Mucosa of gallbladder (tissue), 1 donor: Measurements from ENCODE around the gene HYCC1. TPM values are rescaled to one million over a fixed set of nuclear protein-coding genes. Genes with fewer than 3 reads are reported as not detected.
"Not testable (repeated sequence)": the region's sequence is repeated elsewhere in the genome, so short reads cannot be mapped to it uniquely, and the experiment has no call there.

Source experiments
- DNase-seq: peaks from one replicate; pipeline ENCODE4 v3.0.0-alpha.2; 2020; ENCODE audit warnings: low spot score
- total RNA-seq: library from RNA; stranded (reverse); gene quantifications from one replicate; pipeline ENCODE4 v1.2.1, GENCODE V29; 2021
- donor health status: DM: no; HTN: no; CAD: no.

Gene HYCC1
- total RNA-seq = 20.5 TPM

DNA sequence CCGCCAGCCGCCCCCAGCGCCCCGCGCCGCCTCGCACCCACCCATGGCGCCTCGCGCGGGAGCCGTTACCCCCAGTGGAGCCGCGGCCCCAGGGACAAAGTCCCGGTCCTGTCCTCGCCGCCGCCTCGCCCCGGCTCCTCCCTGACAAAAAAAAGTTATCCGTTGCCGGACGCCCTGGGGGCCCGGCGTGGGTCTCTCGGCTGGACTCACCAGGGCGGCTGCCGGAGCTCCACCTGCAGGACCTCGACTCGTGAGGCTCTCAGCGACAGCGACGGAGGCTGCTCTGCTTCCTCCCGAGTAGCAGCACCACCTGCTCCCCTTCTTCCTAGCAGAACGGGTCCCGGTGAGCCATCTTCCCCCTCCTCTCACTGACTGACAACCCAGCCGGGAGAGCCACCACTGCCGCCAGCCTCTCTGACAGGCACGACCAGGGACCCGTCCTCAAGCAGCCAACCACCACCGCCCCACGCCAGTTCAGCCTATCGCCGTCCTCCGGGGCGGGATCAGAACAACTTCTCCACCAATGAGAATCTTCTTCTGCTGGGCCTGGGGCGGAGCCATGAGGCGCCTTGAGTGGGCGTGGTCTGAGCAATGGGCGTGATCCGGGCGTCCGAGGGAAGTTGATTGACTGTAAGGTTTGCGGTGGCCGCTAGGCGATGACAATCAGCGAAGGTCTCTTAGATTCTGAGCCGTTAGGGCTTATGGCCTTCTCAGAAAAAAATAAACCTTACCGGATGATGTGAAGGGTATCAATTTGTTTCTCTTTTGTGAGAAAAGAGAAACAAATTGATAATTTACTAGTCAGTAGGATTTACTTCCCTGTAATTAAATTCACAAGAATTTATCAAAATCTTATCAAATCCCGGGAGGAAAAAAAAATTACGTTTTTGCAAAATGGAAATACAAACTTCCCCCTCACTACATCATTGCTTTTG, at the start of gene HYCC1:
Gene HYCC1 (minus strand): TSS at position 416 of the 935 bp plus-strand sequence. CDS start 23,019 bp downstream, outside the sequence.
- DNase-seq = peak; percentile 99

DNA sequence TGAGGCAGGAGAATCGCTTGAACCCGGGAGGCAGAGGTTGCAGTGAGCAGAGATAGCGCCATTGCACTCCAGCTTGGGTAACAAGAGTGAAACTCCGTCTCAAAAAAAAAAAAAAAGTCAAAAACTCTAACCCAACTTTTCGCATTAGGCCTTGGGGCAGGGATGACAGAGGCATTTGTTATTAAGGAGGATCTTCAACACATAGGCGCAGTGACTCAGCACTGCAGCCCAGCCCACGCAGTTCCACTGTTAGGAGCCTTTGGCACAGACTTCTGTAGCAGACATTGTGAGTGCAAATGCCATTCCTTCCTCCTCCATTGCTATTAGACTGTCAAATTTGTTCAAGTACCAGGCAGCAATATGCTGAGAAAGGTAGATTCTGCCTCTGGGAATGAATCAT, 48.5 kb upstream of the HYCC1 start:
- DNase-seq = no peak

DNA sequence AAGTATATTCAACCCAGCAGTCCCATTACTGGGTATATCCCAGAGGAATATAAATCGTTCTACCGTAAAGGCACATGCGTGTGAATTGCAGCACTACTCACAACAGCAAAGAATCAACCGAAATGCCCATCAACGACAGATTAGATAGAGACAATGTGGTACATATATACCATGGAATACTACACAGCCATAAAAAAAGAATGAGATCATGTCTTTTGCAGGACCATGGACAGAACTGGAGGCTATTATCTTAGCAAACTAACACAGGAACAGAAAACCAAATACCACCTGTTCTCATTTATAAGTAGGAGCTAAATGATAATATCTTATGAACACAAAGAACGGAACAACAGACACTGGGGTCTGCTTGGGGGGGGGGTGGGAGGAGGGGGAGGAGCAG, 47.4 kb upstream of the HYCC1 start:
- no peak for DNase-seq

DNA sequence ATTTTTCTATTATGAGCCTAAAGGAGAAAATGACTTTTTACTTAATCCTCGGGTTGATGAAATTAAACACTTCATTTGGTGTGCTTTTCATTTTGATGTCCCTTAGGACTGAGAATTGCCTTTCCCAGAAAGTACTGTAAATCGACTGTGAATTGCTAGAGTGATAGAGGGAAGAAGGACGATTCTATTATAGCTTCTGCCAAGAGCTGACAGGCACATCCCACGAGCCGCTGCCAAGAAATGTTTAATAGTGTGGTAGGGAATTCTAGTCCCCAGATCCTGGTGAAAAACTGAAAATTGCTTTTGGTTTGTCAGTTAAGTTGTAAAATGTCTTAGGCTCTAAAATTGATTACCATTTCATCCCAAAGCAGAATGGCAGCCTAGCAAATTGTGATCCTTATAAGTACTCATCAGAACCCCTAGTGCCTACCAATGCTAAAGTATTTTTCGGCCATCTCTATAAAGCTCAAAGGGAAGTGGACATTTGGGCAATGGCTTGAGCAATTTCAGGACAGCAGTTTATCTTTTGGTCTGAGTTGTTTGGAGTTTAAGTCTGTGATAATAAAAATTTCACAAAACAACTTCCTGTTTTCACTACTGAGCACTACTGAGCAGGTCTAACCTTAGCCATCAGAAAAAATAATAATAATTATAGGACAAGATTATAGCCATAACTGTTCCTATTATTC, 44.6 kb upstream of the HYCC1 start:
- no peak for DNase-seq

- DNase-seq = peak; percentile 63
These were observed 41.8 kb upstream of the HYCC1 start for GRCh38 chr7:23055582-23056178.

DNA sequence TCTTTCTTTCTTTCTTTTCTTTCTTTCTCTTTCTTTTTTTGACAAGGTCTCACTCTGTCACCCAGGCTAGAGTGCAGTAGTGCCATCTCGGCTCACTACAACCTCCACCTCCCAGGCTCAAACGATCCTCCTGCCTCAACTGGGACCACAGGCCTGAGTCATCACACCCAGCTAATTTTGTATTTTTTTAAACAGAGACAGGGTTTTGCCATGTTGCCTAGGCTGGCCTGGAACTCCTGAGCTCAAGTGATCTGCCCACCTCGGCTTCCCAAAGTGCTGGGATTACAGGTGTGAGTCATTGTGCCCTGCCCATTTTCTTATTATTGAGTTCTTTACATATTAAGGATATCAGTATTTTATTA, 37.2 kb upstream of the HYCC1 start:
- DNase-seq = not testable (repeated sequence)

GRCh38 chr7:23046336-23046735, 32.4 kb upstream of the HYCC1 start:
- not testable (repeated sequence) for DNase-seq

DNA sequence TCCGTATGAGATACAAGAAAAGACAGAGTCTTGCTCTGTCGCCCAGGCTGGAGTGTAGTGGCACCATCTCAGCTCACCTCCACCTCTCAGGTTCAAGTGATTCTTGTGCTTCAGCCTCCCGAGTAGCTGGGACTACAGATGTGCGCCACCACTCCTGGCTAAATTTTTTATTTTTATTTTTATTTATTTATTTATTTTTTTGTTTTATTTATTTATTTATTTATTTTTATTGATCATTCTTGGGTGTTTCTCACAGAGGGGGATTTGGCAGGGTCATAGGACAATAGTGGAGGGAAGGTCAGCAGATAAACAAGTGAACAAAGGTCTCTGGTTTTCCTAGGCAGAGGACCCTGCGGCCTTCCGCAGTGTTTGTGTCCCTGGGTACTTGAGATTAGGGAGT, 31.2 kb upstream of the HYCC1 start:
- DNase-seq = not testable (repeated sequence)

DNA sequence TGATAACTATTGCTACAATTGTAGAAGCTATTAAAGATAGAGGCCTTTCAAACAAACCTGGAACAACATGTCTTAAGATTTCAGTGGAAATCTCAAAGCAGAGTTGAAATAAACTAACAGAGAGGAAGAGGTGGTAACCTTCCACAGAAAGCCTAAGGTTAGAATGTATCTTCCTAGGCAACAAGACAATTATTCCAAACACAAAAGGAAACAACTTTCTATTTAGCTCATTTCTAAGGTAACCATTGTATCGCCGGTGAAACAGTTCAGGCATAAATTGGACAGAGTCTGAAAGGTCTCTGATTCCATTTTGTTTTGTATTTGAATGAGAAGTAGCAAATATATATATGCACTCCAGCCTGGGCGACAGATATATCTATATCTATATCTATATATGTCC, 30.7 kb upstream of the HYCC1 start:
- no peak for DNase-seq

GRCh38 chr7:23043441-23043840, 29.5 kb upstream of the HYCC1 start:
- DNase-seq = no peak

DNA sequence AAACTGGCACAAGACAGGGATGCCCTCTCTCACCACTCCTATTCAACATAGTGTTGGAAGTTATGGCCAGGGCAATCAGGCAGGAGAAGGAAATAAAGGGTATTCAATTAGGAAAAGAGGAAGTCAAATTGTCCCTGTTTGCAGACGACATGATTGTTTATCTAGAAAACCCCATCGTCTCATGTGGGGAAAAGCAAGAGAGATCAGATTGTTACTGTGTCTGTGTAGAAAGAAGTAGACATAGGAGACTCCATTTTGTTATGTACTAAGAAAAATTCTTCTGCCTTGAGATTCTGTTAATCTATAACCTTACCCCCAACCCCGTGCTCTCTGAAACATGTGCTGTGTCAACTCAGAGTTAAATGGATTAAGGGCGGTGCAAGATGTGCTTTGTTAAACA, 25.7 kb upstream of the HYCC1 start:
- DNase-seq = not testable (repeated sequence)

- DNase-seq = not testable (repeated sequence)
These were observed 21.8 kb upstream of the HYCC1 start for GRCh38 chr7:23035542-23036371.

DNA sequence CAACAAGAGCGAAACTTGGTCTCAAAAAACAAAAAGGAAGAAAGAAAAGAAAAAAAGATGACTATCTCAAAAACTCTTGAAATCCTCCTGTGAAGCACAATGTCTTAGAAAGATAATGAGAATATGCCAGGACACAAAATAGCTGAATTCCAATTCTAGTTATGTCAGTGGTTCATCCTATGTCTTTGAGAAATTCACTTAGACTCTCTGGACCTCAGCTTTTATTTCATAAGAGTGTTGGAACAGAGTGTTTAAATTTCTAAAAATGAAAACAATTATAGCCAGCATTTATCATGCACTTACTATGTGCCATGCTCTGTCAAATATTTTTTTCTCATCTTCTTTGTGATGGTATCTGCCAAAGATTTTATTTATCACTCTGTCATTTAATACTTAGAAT, 13.3 kb upstream of the HYCC1 start:
- no peak for DNase-seq

- no peak for DNase-seq
These were observed 12.2 kb upstream of the HYCC1 start for GRCh38 chr7:23026164-23026563.

DNA sequence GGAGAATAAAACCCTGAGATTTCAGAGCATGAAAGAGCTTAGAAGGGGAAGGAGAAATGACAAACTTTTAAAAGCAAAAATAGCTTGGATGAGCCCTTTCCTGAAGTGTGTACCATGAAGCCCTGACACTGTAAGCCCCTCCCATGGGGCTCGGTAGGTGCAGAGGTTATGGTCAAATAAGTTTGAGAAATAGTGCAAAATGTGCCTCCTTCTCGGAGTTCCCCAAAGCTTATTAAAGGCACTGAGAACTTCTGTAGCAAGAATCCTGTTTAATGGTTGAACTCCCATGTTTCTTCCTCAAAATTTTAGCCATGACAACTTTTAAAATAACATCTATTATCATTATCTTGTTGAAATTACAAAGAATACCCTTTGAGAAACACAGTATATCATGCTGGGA, 10.5 kb upstream of the HYCC1 start:
- no peak for DNase-seq

GRCh38 chr7:23022851-23023250, 8.9 kb upstream of the HYCC1 start:
- no peak for DNase-seq

GRCh38 chr7:23022258-23022769, 8.4 kb upstream of the HYCC1 start:
- no peak for DNase-seq

GRCh38 chr7:23021596-23021995, 7.7 kb upstream of the HYCC1 start:
- no peak for DNase-seq

- DNase-seq = no peak
These were observed 6.9 kb upstream of the HYCC1 start for GRCh38 chr7:23020742-23021401.

DNA sequence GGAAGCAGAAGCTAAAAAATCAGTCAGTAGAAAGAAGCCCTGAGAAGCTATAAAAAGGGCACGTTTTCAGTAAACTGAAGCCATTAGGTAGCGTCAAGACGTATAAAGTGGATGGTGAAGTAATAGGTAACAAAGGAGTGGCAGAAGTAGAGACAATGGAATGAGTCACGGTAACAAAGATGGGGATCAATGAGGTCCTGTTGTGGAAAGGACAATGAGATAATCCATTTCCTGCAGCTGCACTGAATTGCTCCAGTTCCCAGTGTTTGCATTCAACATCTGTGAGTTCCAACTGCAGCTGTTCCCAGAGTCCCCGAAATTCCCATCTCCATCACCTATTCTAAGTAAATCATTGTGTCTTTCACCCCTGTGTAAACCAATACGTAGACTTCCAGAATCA, 4.8 kb upstream of the HYCC1 start:
- no peak for DNase-seq

DNA sequence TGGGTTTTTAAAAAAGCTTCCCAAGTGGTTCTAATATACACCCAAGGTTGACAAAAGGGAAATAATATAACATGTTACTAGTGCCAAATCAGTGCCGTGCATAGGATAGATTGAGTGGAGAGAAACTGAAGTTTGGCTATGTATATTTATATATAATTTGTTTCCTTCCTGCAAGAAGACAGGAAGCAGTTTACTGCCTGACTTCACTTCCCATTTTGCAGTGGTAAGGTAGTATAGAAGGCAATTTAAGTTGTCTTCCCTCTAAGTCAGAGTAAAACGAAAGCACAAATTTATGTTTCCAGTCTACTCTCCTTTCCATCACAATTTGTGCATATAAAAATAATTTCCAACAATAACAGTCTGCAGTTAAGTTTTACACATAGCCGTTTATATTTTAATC, 3.4 kb upstream of the HYCC1 start:
- no peak for DNase-seq
